LNCaP clone FGC (cell line): ENCODE data around the gene CRTC1.

Experiments
- DNase-seq: peaks from one replicate; pipeline ENCODE4 v3.0.0-alpha.2; 2011; ENCODE audit warnings: low read depth
- H3K4me3 ChIP-seq: 2 replicates; pipeline ENCODE4 v1.5.1; 2011; ENCODE audit warnings: mild to moderate bottlenecking, low read depth, low read length, control low read depth
- TF ChIP-seq, protein P1 (sequence below): IDR thresholded peaks from 2 replicates; pipeline ENCODE4 v1.5.1; 2012; ENCODE audit warnings: mild to moderate bottlenecking; ENCODE audit not compliant: control insufficient read depth, insufficient read depth; ENCODE audit errors: extremely low read depth

The CRTC1 gene

DNA sequence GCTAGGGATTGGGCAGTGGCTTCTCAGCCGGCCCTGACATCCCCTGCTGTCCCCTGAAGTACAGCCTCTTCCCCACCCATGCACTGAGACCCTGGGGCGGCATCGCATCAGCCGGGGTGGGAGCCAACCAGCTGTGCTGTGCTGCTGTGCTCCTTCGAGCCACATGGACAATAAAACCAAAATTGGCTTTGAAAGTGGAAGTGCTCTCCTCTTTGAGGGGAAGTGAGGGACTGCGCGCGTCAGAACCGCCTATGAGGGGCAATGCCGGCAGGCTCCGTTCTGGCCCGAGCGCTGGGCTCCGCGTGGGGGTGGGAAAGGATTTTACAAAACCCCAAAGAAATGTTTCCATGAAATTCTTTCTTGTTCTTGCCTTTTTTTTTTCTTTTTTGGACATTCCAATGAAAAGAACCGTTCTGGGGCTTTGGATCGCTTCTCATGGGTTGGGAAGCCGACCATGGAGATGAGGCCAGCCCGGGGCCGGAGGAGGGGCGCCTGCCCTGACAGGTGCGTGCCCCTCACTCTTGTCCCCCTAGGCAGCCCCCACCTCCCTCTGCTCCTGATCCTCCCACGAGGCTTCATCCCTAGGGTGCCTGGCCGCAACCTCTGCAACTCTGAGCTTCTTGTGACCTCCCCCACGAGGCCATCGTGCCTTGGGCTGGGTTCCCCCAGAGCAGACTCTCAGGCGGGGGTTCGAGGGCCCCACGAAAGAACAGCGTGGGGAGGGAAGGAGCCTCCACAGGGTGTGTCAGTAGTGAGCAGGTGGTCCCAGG is 24.0 kb upstream of the CRTC1 start:
- TF ChIP-seq, protein P1, sequence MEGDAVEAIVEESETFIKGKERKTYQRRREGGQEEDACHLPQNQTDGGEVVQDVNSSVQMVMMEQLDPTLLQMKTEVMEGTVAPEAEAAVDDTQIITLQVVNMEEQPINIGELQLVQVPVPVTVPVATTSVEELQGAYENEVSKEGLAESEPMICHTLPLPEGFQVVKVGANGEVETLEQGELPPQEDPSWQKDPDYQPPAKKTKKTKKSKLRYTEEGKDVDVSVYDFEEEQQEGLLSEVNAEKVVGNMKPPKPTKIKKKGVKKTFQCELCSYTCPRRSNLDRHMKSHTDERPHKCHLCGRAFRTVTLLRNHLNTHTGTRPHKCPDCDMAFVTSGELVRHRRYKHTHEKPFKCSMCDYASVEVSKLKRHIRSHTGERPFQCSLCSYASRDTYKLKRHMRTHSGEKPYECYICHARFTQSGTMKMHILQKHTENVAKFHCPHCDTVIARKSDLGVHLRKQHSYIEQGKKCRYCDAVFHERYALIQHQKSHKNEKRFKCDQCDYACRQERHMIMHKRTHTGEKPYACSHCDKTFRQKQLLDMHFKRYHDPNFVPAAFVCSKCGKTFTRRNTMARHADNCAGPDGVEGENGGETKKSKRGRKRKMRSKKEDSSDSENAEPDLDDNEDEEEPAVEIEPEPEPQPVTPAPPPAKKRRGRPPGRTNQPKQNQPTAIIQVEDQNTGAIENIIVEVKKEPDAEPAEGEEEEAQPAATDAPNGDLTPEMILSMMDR = no peak
- H3K4me3 ChIP-seq = no peak overlapping the region
- no peak for DNase-seq

DNA sequence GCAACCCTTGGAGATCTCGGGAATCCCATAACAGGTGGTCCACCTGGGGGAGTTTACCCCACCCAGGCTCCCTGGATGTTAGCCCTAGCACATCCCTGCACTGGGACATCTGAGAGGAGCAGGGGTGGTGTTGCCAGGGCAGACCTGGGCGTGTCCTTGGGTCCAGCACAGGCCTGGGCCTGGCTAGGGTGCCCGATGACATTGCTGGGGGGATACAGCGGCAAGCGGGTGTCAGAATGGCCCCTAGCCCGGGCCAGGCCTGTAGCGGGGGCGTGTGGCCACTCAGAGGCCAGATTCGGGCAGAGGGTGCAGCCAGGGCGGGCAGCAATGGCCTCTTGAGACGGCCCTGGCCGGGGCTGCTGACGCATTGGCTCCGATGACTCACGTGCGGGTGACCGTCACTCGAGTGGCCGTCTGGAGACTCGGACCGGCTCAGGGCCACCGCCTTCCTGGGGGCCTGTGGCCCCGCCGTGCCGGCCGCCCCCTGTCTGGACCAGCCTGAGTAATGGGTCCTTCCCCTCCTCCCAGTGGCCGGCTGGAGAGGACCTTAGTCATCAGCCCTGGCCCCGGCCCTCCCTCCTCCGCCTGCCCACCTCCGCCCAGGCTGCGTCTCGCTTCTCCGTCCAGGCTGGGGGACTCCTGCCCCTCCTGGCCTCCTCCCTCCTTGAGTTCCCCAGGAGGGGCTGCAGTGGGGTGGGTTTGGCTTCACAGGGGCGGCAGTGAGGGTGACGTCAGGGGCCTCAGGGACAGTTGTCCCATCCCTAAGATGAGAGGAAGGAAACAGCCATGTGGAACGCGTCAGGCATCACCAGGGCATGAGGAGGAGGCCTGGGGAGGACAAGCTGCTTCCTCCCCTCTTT is 23.2 kb upstream of the CRTC1 start:
- TF ChIP-seq, protein P1 = no peak
- no peak for DNase-seq
- no peak overlapping the region for H3K4me3 ChIP-seq

DNA sequence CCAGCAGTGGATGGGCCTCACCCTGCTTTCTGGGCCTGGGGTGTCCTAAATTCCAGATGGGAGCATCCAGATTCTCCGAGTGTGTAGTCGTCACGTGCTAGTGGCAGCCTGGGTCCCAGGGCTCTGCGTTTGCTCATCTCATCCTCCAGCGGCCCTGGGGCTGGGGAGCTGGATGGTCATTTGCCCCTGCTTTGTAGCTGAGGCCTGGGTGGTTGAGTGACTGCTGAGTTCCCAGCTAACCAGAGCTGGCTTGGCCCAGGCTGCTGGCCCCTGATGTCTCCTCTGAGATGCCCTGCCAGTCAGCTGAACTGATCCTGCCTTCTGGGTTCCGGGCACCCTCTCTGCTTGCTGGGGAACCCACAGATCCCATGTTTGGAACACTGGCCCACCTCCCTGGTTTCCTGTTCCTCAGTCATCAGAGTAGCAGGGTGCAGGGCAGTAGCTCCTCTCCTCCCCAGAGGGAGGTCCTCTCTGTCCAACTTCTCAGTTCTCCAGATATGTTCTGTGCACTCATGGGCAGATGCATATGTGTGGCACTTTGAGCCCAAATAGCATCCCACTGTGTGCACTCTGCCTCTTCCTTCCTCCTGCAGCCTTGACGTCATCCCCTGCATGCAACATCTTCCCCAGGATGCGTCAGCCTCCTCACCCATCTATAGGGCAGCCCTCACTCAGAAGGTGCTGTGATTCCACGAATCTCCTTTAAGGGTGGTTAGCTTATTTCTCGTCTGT is 22.4 kb upstream of the CRTC1 start:
- H3K4me3 ChIP-seq = no peak overlapping the region
- no peak for DNase-seq
- TF ChIP-seq, protein P1 = no peak

DNA sequence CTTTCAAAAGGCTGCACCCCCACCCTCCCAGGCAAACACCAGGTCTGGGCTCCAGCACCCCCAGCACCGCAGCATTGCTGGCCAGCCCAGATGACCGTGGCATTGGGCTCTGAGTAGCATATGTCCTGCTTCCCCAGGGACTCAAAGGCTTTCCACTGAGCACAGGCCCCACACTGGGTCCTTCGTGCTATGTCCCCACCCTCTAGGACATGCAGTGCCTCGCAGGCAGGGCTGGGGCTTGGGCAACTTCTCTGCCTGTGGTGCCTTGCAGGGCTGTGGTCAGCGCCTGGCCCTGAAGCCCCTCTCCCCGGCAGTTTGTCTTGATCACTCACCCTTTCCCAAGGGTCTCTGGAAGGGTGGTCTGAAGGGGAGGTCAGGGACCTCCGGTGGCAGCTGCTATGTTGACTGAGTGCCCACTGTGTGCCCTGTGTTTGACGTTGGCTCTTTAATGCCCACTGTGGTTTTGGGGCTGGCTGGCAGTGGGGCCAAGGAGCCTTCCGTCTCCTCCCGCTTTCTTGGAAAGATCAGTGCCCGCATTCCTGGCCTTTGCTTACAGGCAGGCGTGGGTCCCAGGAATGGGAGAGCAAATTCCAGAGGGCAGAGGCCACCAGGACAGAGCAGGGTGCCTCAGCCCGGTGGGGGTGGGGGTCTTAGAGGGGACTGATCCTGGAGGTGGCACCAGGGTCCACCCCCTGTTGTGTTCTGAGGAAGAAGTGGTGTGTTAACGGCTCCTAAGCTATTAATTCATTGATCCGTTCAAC is 20.3 kb upstream of the CRTC1 start:
- H3K4me3 ChIP-seq = no peak overlapping the region
- TF ChIP-seq, protein P1 = no peak
- no peak for DNase-seq

DNA sequence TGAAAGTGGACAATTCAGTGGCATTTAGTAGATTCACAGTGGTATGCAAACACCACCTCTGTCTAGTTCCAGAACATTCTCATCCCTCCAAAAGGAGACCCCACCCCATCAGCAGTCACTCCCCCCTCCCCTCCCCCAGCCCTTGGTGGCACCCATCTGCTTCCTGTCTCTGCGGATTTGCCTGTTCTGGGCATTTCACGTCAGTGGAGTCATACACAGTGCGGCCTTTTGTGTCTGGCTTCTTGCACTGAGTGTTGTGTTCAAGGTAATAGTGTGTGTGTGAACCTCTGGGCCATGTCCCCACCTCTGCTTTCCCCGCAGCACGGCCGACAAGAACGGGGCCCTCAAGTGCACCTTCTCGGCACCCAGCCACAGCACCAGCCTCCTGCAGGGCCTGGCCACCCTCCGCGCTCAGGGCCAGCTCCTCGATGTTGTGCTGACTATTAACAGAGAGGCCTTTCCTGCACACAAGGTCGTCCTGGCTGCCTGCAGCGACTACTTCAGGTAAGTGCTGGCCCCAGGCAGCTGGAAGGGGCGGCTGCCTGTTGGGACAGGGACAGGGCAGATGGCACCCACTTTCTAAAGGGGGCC is 19.4 kb upstream of the CRTC1 start:
- TF ChIP-seq, protein P1 = no peak
- H3K4me3 ChIP-seq = no peak overlapping the region
- DNase-seq = no peak

DNA sequence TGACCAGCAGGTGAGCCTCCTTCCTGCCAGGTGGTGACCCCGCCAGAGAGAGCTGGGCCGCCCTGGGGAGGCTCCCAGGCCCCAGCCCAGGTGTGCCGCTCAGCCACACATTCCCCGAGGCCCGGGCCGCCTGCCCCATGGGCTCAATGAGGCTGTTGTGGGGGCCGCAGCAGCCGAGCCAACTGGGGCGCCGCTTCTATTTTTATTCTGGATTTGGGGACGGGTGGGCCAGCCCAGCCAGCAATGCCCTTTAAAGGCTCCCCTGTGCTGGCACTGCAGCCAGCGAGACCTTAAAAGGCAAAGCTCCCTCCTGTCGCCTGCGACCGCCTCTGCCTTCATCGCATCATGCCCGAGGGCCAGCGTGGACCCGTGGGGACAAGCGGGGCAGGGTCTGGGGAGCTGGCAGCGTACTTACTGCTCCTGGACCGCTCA is 17.7 kb upstream of the CRTC1 start:
- H3K4me3 ChIP-seq = no peak overlapping the region
- DNase-seq = no peak
- TF ChIP-seq, protein P1 = no peak
